OCI-LY1 (cell line): ENCODE data around the gene DPEP2NB.

ENCODE experiments used
- H2AFZ ChIP-seq: fragments of 200-600 bp; sonication (generic), shearing (Covaris generic); 2 replicates; pipeline ENCODE4 v1.6.0; 2014; ENCODE audit warnings: antibody characterized with exemption, mild to moderate bottlenecking, low read length
- H3F3A ChIP-seq: fragments of 200-600 bp; sonication (generic), shearing (Covaris generic); 2 replicates; pipeline ENCODE4 v1.6.0; 2014; ENCODE audit warnings: mild to moderate bottlenecking, antibody characterized with exemption, low read length, moderate library complexity; ENCODE audit not compliant: insufficient read depth
- H3K27ac ChIP-seq: fragments of 200-600 bp; sonication (generic); 2 replicates; pipeline ENCODE4 v1.5.1; 2014; ENCODE audit warnings: low read length, mixed run types, mild to moderate bottlenecking, low read depth; ENCODE audit not compliant: poor library complexity, severe bottlenecking
- H3K27me3 ChIP-seq: fragments of 200-600 bp; sonication (generic); 2 replicates; pipeline ENCODE4 v1.6.0; 2014; ENCODE audit warnings: antibody characterized with exemption, mild to moderate bottlenecking, low read length, moderate library complexity; ENCODE audit not compliant: insufficient read depth
- H3K36me3 ChIP-seq: fragments of 200-600 bp; sonication (generic); 2 replicates; pipeline ENCODE4 v1.6.1; 2014; ENCODE audit warnings: mild to moderate bottlenecking, antibody characterized with exemption, low read length, moderate library complexity, mixed read lengths; ENCODE audit not compliant: insufficient read depth
- H3K4me1 ChIP-seq: fragments of 200-600 bp; sonication (generic); 2 replicates; pipeline ENCODE4 v1.5.1; 2014; ENCODE audit warnings: mild to moderate bottlenecking, low read length, moderate library complexity; ENCODE audit not compliant: insufficient read depth, severe bottlenecking
- H3K4me2 ChIP-seq: fragments of 200-600 bp; sonication (generic), shearing (Covaris generic); 2 replicates; pipeline ENCODE4 v1.6.1; 2014; ENCODE audit warnings: low read length
- H3K4me3 ChIP-seq: fragments of 200-600 bp; sonication (generic); 2 replicates; pipeline ENCODE4 v1.5.1; 2014; ENCODE audit warnings: low read length, low read depth, mild to moderate bottlenecking, mixed read lengths; ENCODE audit not compliant: poor library complexity, severe bottlenecking
- H3K79me2 ChIP-seq: fragments of 200-600 bp; shearing (Covaris generic); 2 replicates; pipeline ENCODE4 v1.6.1; 2016; ENCODE audit warnings: mixed run types, low read length, mixed read lengths; ENCODE audit not compliant: insufficient read depth
- H3K9ac ChIP-seq: fragments of 200-600 bp; sonication (generic), shearing (Covaris generic); 2 replicates; pipeline ENCODE4 v1.6.1; 2014; ENCODE audit warnings: mild to moderate bottlenecking, low read length, mixed read lengths
- H3K9me2 ChIP-seq: fragments of 200-600 bp; sonication (generic), shearing (Covaris generic); 2 replicates; pipeline ENCODE4 v1.6.1; 2014; ENCODE audit warnings: low read depth, mild to moderate bottlenecking, low read length, mixed read lengths
- H3K9me3 ChIP-seq: fragments of 200-600 bp; shearing (Covaris generic); 2 replicates; pipeline ENCODE4 v1.6.1; 2014; ENCODE audit warnings: low read length, mixed read lengths
- H4K20me1 ChIP-seq: fragments of 200-600 bp; sonication (generic), shearing (Covaris generic); 2 replicates; pipeline ENCODE4 v1.6.0; 2016; ENCODE audit warnings: mild to moderate bottlenecking, low read length; ENCODE audit not compliant: insufficient read depth
- CTCF ChIP-seq: fragments of 200-600 bp; sonication (generic), shearing (Covaris generic); IDR thresholded peaks from 2 replicates; pipeline ENCODE4 v1.5.1; 2017; ENCODE audit warnings: mild to moderate bottlenecking, antibody characterized with exemption, low read length, moderate library complexity, mixed read lengths
- EZH2 ChIP-seq: fragments of 200-600 bp; sonication (generic), shearing (Covaris generic); IDR thresholded peaks from 2 replicates; pipeline ENCODE4 v1.8.0; 2017; ENCODE audit warnings: borderline replicate concordance, mixed run types, mild to moderate bottlenecking, antibody characterized with exemption, low read length, moderate library complexity, mixed read lengths

Gene DPEP2NB

GRCh38 chr16:67967958-67968399 lies 47.7 kb downstream of the DPEP2NB start:
- no peaks in the 10 kb centered on the region for H3K79me2 ChIP-seq

GRCh38 chr16:67967183-67967957 lies 48.3 kb downstream of the DPEP2NB start:
- Histone ChIP-seq H2AFZ (no peak overlapping the region), H3K4me2 (peak overlapping the region; percentile 81), H3F3A (no peaks in the 10 kb centered on the region), H3K4me3 (peak overlapping the region; percentile 72), H3K27me3 (no peaks in the 10 kb centered on the region), H3K9ac (peak overlapping the region; percentile 61), H3K9me3 (no peaks in the 10 kb centered on the region), H4K20me1 (no peaks in the 10 kb centered on the region), H3K9me2 (no peaks in the 10 kb centered on the region), H3K27ac (no peak overlapping the region), H3K36me3 (no peaks in the 10 kb centered on the region), H3K4me1 (peaks cover 33% of the 10 kb centered on the region), H3K79me2 (no peaks in the 10 kb centered on the region)
- TF ChIP-seq EZH2 (no peak), CTCF (peak; percentile 30; the same call in 1 of the 2 replicates)

More at GRCh38 chr16:67967958-67968399, 47.7 kb downstream of the DPEP2NB start:
- TF ChIP-seq CTCF (no peak), EZH2 (no peak)
- H3K36me3 ChIP-seq, result no peaks in the 10 kb centered on the region
- peaks cover 33% of the 10 kb centered on the region for H3K4me1 ChIP-seq
- no peaks in the 10 kb centered on the region for H3K9me2 ChIP-seq
- H3F3A ChIP-seq, result no peaks in the 10 kb centered on the region
- H3K27ac ChIP-seq, result no peak overlapping the region
- H3K4me3 ChIP-seq, result peak overlapping the region; percentile 72
- H3K4me2 ChIP-seq, result peak overlapping the region; percentile 81
- peak overlapping the region; percentile 61 for H3K9ac ChIP-seq
- no peak overlapping the region for H2AFZ ChIP-seq
- H3K27me3 ChIP-seq, result no peaks in the 10 kb centered on the region
- no peaks in the 10 kb centered on the region for H3K9me3 ChIP-seq
- no peaks in the 10 kb centered on the region for H4K20me1 ChIP-seq

- Histone ChIP-seq H3K4me2 (peak overlapping the region; percentile 81), H3K9ac (peak overlapping the region; percentile 61; the same call in 1 of the 2 replicates), H3K27ac (no peak overlapping the region), H3K9me2 (no peaks in the 10 kb centered on the region), H3K27me3 (no peaks in the 10 kb centered on the region), H3K9me3 (no peaks in the 10 kb centered on the region), H4K20me1 (no peaks in the 10 kb centered on the region), H2AFZ (no peak overlapping the region), H3K4me1 (peaks cover 33% of the 10 kb centered on the region), H3K4me3 (peak overlapping the region; percentile 72), H3K79me2 (no peaks in the 10 kb centered on the region), H3K36me3 (0 out of 2 replicates have a peak, but pooled peaks cover 2% of the 10 kb centered on the region), H3F3A (no peaks in the 10 kb centered on the region)
- TF ChIP-seq CTCF (no peak), EZH2 (no peak)
These were observed 49.0 kb downstream of the DPEP2NB start for GRCh38 chr16:67966549-67967182.
